Measurements from ENCODE around the gene GRIK3.

Gene GRIK3

DNA sequence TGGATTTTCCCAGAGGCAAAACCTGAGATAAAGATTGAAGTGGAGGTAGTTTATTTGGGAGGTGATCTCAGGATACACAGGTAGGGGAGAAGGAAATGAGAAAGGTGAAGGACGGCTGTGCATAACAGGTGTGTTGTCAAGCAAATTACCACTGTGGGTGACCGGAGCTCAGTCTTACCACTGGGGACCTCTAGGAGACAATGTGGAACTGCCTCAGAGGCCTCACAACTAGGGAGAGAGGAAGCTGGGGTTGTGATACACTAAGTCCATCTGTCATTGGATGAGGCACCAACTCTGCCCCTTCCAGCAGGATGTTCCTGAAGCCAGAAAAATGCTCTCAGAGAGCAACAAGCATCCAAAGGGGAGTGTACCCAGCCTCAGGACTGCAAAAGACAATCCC, 32.6 kb downstream of the GRIK3 start:
- peaks cover 1 to 15% (median 3%) of the 10 kb centered on the region in 5 donors for H3K27me3 ChIP-seq (ENCODE audit: control insufficient read depth in 5 of 5, insufficient read depth in 4 of 5, low read length in 5 of 5)
- no peaks in the 10 kb centered on the region for H3K4me1 ChIP-seq (ENCODE audit: control insufficient read depth in 5 of 5, insufficient read depth in 5 of 5, low read length in 5 of 5)
- no peak overlapping the region for H3K4me3 ChIP-seq (ENCODE audit: low read depth in 1 of 5, low read length in 5 of 5)
- no peaks in the 10 kb centered on the region for H3K36me3 ChIP-seq (ENCODE audit: control insufficient read depth in 5 of 5, insufficient read depth in 5 of 5, low read length in 5 of 5)
- no peak overlapping the region for H3K9ac ChIP-seq (ENCODE audit: low read length in 5 of 5)
- no peak overlapping the region for H3K27ac ChIP-seq (ENCODE audit: low read depth, low read length)
- H3K9me3 ChIP-seq (ENCODE audit: control insufficient read depth in 5 of 5, low read length in 5 of 5) = no peaks in the 10 kb centered on the region

DNA sequence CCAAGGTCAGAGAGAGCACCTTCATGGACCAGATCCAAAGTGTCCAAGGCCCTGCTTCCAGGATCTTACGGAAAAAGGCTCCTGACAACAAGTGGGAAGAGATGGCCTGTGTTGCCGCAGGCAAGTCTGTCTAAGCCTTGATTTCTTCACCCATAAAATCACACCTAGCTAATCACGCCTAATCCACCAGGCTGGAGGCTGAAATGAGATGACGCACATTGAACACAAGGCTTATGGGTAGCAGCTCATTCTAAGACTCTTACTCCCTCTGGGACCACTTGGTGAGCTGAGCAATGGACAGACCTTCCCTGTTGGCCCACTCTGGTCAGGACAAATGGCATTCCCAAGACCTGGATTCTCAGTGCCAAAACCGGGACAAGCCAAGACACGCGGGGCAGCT, 38.2 kb downstream of the GRIK3 start:
- Histone ChIP-seq H3K27me3 (ENCODE audit: control insufficient read depth in 5 of 5, insufficient read depth in 4 of 5, low read length in 5 of 5) (peaks cover 0 to 20% (median 5%) of the 10 kb centered on the region in 5 donors), H3K4me1 (ENCODE audit: control insufficient read depth in 5 of 5, insufficient read depth in 5 of 5, low read length in 5 of 5) (no peaks in the 10 kb centered on the region), H3K36me3 (ENCODE audit: control insufficient read depth in 5 of 5, insufficient read depth in 5 of 5, low read length in 5 of 5) (no peaks in the 10 kb centered on the region), H3K27ac (ENCODE audit: low read depth, low read length) (no peak overlapping the region), H3K9ac (ENCODE audit: low read length in 5 of 5) (no peak overlapping the region), H3K4me3 (ENCODE audit: low read depth in 1 of 5, low read length in 5 of 5) (no peak overlapping the region), H3K9me3 (ENCODE audit: control insufficient read depth in 5 of 5, low read length in 5 of 5) (no peaks in the 10 kb centered on the region)

DNA sequence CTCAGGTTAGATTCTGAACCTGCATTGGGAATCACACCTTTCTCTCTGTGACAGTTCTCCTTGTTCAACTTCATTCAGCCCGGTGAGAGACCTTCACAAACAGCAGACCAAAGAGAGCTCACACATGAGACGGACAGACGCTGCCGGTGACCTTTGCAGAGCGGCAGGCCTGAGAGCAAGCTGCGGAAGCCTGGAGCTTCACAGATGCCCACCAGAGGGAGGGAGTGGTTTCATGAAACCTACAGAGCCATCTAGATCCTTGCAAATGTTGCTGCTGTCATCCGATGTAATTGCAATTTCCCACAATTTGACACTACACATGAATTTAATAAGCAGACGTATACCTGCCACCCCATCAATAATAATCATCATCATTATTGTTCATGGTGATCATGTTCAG, 39.4 kb downstream of the GRIK3 start:
- Histone ChIP-seq H3K4me3 (ENCODE audit: low read depth in 1 of 5, low read length in 5 of 5) (no peak overlapping the region), H3K4me1 (ENCODE audit: control insufficient read depth in 5 of 5, insufficient read depth in 5 of 5, low read length in 5 of 5) (no peaks in the 10 kb centered on the region), H3K9me3 (ENCODE audit: control insufficient read depth in 5 of 5, low read length in 5 of 5) (no peaks in the 10 kb centered on the region), H3K27ac (ENCODE audit: low read depth, low read length) (no peak overlapping the region), H3K36me3 (ENCODE audit: control insufficient read depth in 5 of 5, insufficient read depth in 5 of 5, low read length in 5 of 5) (no peaks in the 10 kb centered on the region), H3K27me3 (ENCODE audit: control insufficient read depth in 5 of 5, insufficient read depth in 4 of 5, low read length in 5 of 5) (peaks cover 0 to 29% (median 7%) of the 10 kb centered on the region in 5 donors), H3K9ac (ENCODE audit: low read length in 5 of 5) (no peak overlapping the region)

DNA sequence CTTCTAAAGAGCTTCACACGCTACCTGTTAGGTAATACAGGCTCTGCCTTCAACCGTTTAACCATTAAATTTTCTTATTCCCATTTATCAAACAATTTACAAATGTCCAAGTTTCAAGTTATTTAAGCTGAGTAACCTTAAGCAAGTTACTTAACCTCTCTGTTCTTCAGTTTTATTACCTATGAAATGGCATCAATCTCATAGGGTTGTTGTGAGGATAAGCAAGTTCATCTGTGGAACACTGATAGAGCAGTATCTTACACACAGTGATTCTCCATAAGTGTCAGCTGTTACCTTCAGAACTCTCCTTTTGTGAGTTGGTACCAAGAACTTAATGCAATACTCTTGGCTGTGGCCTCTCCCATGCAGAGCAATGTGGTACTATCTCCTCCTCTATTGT, 40.0 kb downstream of the GRIK3 start:
- H3K36me3 ChIP-seq (ENCODE audit: control insufficient read depth in 5 of 5, insufficient read depth in 5 of 5, low read length in 5 of 5) = no peaks in the 10 kb centered on the region
- H3K9ac ChIP-seq (ENCODE audit: low read length in 5 of 5) = no peak overlapping the region
- H3K27me3 ChIP-seq (ENCODE audit: control insufficient read depth in 5 of 5, insufficient read depth in 4 of 5, low read length in 5 of 5) = peaks cover 0 to 31% (median 7%) of the 10 kb centered on the region in 5 donors
- H3K4me3 ChIP-seq (ENCODE audit: low read depth in 1 of 5, low read length in 5 of 5) = no peak overlapping the region
- no peak overlapping the region for H3K27ac ChIP-seq (ENCODE audit: low read depth, low read length)
- H3K9me3 ChIP-seq (ENCODE audit: control insufficient read depth in 5 of 5, low read length in 5 of 5) = no peaks in the 10 kb centered on the region
- H3K4me1 ChIP-seq (ENCODE audit: control insufficient read depth in 5 of 5, insufficient read depth in 5 of 5, low read length in 5 of 5) = no peaks in the 10 kb centered on the region

DNA sequence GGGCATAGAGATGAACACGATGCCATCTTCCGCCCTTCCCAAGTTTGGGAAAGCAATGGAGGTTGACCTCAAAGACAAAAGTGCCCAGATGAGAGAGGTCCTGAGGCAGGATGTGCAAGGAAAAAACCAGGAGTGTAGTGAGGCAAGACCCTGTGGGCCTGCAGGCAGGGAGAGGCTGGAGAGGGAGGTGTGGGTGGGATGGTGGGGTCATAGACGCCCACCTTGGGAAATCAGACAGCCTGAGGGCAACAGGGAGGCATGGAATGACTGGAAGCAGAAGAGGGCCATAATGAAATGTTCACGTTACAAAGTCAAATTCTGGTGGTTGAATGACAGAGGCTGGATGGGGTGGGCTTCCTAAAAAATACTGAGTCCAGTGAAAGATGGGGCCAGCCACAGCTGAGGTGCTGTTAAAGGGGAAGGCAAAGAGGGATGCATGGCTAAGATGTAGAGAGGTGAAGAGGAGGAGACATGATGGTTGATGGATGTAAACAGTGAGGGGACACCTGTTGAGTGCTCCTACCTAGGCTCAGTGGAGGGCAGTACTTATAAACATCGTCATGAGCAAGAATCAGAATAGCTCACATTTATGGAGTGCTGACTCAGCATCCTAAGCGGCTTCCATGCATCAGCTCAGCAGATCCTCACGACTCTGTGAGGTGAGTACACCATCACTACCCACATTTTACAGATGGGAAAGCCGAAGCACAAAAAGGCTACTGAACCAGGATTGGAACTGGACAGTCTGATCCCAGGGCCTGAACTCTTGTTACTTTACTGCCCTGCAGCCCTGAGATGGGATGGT, 42.0 kb downstream of the GRIK3 start:
- Histone ChIP-seq H3K9ac (ENCODE audit: low read length in 5 of 5) (no peak overlapping the region), H3K4me1 (ENCODE audit: control insufficient read depth in 5 of 5, insufficient read depth in 5 of 5, low read length in 5 of 5) (no peaks in the 10 kb centered on the region), H3K27ac (ENCODE audit: low read depth, low read length) (no peak overlapping the region), H3K36me3 (ENCODE audit: control insufficient read depth in 5 of 5, insufficient read depth in 5 of 5, low read length in 5 of 5) (no peaks in the 10 kb centered on the region), H3K9me3 (ENCODE audit: control insufficient read depth in 5 of 5, low read length in 5 of 5) (no peaks in the 10 kb centered on the region), H3K4me3 (ENCODE audit: low read depth in 1 of 5, low read length in 5 of 5) (no peak overlapping the region), H3K27me3 (ENCODE audit: control insufficient read depth in 5 of 5, insufficient read depth in 4 of 5, low read length in 5 of 5) (peaks cover 0 to 27% (median 7%) of the 10 kb centered on the region in 5 donors)

DNA sequence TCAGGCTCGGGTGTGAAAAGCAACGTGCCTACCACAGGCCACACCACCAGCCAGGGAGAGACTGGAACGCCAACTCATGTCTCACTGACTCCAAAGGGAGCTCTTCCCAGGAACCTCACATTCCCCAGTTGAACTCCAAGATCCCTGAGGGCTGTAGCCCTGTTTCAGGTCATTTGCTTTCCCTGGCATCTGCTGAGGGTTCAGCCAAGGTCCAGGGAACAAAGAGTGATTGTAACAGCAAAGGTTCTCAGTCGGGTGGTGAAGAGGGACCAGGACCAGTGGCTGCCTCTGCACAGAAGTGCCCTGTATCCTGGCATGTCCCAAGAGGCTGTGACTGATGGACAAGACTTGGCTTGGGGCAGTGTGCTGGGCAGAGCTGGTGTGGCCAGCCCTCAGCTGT, 42.8 kb downstream of the GRIK3 start:
- Histone ChIP-seq H3K4me3 (ENCODE audit: low read depth in 1 of 5, low read length in 5 of 5) (no peak overlapping the region), H3K4me1 (ENCODE audit: control insufficient read depth in 5 of 5, insufficient read depth in 5 of 5, low read length in 5 of 5) (no peaks in the 10 kb centered on the region), H3K9ac (ENCODE audit: low read length in 5 of 5) (no peak overlapping the region), H3K36me3 (ENCODE audit: control insufficient read depth in 5 of 5, insufficient read depth in 5 of 5, low read length in 5 of 5) (no peaks in the 10 kb centered on the region), H3K27ac (ENCODE audit: low read depth, low read length) (no peak overlapping the region), H3K9me3 (ENCODE audit: control insufficient read depth in 5 of 5, low read length in 5 of 5) (no peaks in the 10 kb centered on the region), H3K27me3 (ENCODE audit: control insufficient read depth in 5 of 5, insufficient read depth in 4 of 5, low read length in 5 of 5) (peaks cover 0 to 26% (median 7%) of the 10 kb centered on the region in 5 donors)

DNA sequence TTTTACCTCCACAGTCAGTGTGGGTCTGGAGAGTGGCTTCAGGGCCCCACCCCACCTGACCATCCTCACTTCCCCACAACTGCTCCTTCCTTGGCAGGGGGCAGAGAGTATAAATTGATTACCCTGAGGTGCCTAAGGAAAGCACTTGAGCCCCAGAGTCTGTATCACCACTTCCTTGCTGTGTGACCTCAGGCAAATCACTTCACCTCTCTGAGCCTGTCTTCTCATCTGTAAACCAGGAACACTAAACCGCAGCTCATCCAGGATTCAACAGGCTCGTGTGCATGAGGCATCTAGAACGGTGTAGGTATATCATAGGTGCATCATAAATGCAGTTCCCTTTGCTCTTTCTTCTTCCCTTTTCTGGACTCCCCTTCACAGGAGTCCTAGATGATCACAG, 43.4 kb downstream of the GRIK3 start:
- Histone ChIP-seq H3K4me3 (ENCODE audit: low read depth in 1 of 5, low read length in 5 of 5) (no peak overlapping the region), H3K27ac (ENCODE audit: low read depth, low read length) (no peak overlapping the region), H3K27me3 (ENCODE audit: control insufficient read depth in 5 of 5, insufficient read depth in 4 of 5, low read length in 5 of 5) (peaks cover 0 to 31% (median 10%) of the 10 kb centered on the region in 5 donors), H3K4me1 (ENCODE audit: control insufficient read depth in 5 of 5, insufficient read depth in 5 of 5, low read length in 5 of 5) (no peaks in the 10 kb centered on the region), H3K36me3 (ENCODE audit: control insufficient read depth in 5 of 5, insufficient read depth in 5 of 5, low read length in 5 of 5) (no peaks in the 10 kb centered on the region), H3K9ac (ENCODE audit: low read length in 5 of 5) (no peak overlapping the region), H3K9me3 (ENCODE audit: control insufficient read depth in 5 of 5, low read length in 5 of 5) (no peaks in the 10 kb centered on the region)

GRCh38 chr1:36989241-36989640, 45.1 kb downstream of the GRIK3 start:
- no peak overlapping the region for H3K27ac ChIP-seq (ENCODE audit: low read depth, low read length)
- no peaks in the 10 kb centered on the region for H3K9me3 ChIP-seq (ENCODE audit: control insufficient read depth in 5 of 5, low read length in 5 of 5)
- H3K4me1 ChIP-seq (ENCODE audit: control insufficient read depth in 5 of 5, insufficient read depth in 5 of 5, low read length in 5 of 5) = no peaks in the 10 kb centered on the region
- H3K27me3 ChIP-seq (ENCODE audit: control insufficient read depth in 5 of 5, insufficient read depth in 4 of 5, low read length in 5 of 5) = peaks cover 0 to 41% (median 19%) of the 10 kb centered on the region in 5 donors
- H3K9ac ChIP-seq (ENCODE audit: low read length in 5 of 5) = no peak overlapping the region
- H3K36me3 ChIP-seq (ENCODE audit: control insufficient read depth in 5 of 5, insufficient read depth in 5 of 5, low read length in 5 of 5) = no peaks in the 10 kb centered on the region
- H3K4me3 ChIP-seq (ENCODE audit: low read depth in 1 of 5, low read length in 5 of 5) = no peak overlapping the region

- H3K9me3 ChIP-seq (ENCODE audit: control insufficient read depth in 5 of 5, low read length in 5 of 5) = no peaks in the 10 kb centered on the region
- H3K27me3 ChIP-seq (ENCODE audit: control insufficient read depth in 5 of 5, insufficient read depth in 4 of 5, low read length in 5 of 5) = peaks cover 0 to 41% (median 21%) of the 10 kb centered on the region in 5 donors
- H3K4me1 ChIP-seq (ENCODE audit: control insufficient read depth in 5 of 5, insufficient read depth in 5 of 5, low read length in 5 of 5) = no peaks in the 10 kb centered on the region
- no peaks in the 10 kb centered on the region for H3K36me3 ChIP-seq (ENCODE audit: control insufficient read depth in 5 of 5, insufficient read depth in 5 of 5, low read length in 5 of 5)
- H3K4me3 ChIP-seq (ENCODE audit: low read depth in 1 of 5, low read length in 5 of 5) = no peak overlapping the region
- H3K9ac ChIP-seq (ENCODE audit: low read length in 5 of 5) = no peak overlapping the region
- H3K27ac ChIP-seq (ENCODE audit: low read depth, low read length) = no peak overlapping the region
These were observed 45.5 kb downstream of the GRIK3 start for GRCh38 chr1:36988741-36989193.

DNA sequence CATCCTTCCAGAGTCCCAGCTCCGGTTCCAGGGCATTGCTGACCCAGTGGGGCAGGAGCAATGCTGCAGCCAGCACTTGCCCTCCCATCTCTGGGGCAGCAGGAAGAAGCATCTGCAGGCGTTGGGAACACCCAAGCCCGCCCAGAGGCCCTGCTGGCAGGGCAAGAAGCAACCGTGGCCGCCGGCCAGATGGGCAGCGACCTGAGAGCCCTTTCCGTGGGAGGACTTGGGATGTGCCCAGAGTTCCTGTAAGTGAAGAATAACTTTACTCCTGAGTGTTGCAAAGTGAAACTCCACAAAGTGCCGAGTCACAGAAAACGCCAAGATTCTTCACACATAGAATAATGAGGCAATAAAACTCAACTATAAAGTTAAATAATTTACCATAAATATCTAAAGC, 46.0 kb downstream of the GRIK3 start:
- Histone ChIP-seq H3K27me3 (ENCODE audit: control insufficient read depth in 5 of 5, insufficient read depth in 4 of 5, low read length in 5 of 5) (peaks cover under 1 to 41% (median 24%) of the 10 kb centered on the region in 5 donors), H3K4me1 (ENCODE audit: control insufficient read depth in 5 of 5, insufficient read depth in 5 of 5, low read length in 5 of 5) (no peaks in the 10 kb centered on the region)

More for the DNA sequence above, 46.0 kb downstream of the GRIK3 start:
- no peak overlapping the region for H3K27ac ChIP-seq (ENCODE audit: low read depth, low read length)
- no peaks in the 10 kb centered on the region for H3K36me3 ChIP-seq (ENCODE audit: control insufficient read depth in 5 of 5, insufficient read depth in 5 of 5, low read length in 5 of 5)
- no peak overlapping the region for H3K9ac ChIP-seq (ENCODE audit: low read length in 5 of 5)
- no peaks in the 10 kb centered on the region for H3K9me3 ChIP-seq (ENCODE audit: control insufficient read depth in 5 of 5, low read length in 5 of 5)
- no peak overlapping the region for H3K4me3 ChIP-seq (ENCODE audit: low read depth in 1 of 5, low read length in 5 of 5)
